Osteoblast (primary cell): ENCODE results near the gene ZFAND3. TPM values are rescaled to one million over a fixed set of nuclear protein-coding genes. Genes with fewer than 3 reads are reported as not detected.
A peak's percentile ranks its signal among the peaks of the same experiment; 100 is the strongest.

Experiments used
- DNase-seq: peaks from one replicate; pipeline ENCODE4 v3.0.0; 2011; ENCODE audit warnings: low spot score, mixed read lengths; ENCODE audit not compliant: insufficient read length; ENCODE audit errors: missing footprints
- H2AFZ ChIP-seq: 2 replicates; pipeline ENCODE4 v1.6.0; 2011; ENCODE audit warnings: mild to moderate bottlenecking, low read length
- H3K27ac ChIP-seq: 2 replicates; pipeline ENCODE4 v1.5.1; 2011; ENCODE audit warnings: mild to moderate bottlenecking, low read depth, low read length, moderate library complexity
- H3K27me3 ChIP-seq: 2 replicates; pipeline ENCODE4 v1.6.0; 2012; ENCODE audit warnings: mild to moderate bottlenecking, control low read depth, inconsistent platforms, low read length, moderate library complexity; ENCODE audit not compliant: insufficient read depth
- H3K36me3 ChIP-seq: 2 replicates; pipeline ENCODE4 v1.5.1; 2011; ENCODE audit warnings: mild to moderate bottlenecking, low read length, control low read depth, moderate library complexity; ENCODE audit not compliant: insufficient read depth
- H3K4me1 ChIP-seq: 2 replicates; pipeline ENCODE4 v1.5.1; 2011; ENCODE audit warnings: mild to moderate bottlenecking, low read length, control low read depth, moderate library complexity; ENCODE audit not compliant: insufficient read depth
- H3K4me2 ChIP-seq: 2 replicates; pipeline ENCODE4 v1.6.0; 2011; ENCODE audit warnings: mild to moderate bottlenecking, low read length; ENCODE audit not compliant: insufficient read depth
- H3K4me3 ChIP-seq: fragments of 200-600 bp; sonication (generic); 3 replicates; pipeline ENCODE4 v1.5.1; 2012; ENCODE audit warnings: mild to moderate bottlenecking, low read length, inconsistent platforms; ENCODE audit not compliant: insufficient read depth
- H3K79me2 ChIP-seq: 2 replicates; pipeline ENCODE4 v1.6.0; 2012; ENCODE audit warnings: mild to moderate bottlenecking, low read length, control low read depth, inconsistent platforms; ENCODE audit not compliant: insufficient read depth
- H3K9me3 ChIP-seq: 2 replicates; pipeline ENCODE4 v1.5.1; 2011; ENCODE audit warnings: low read depth, low read length, control low read depth
- H4K20me1 ChIP-seq: 2 replicates; pipeline ENCODE4 v1.6.0; 2012; ENCODE audit warnings: mild to moderate bottlenecking, low read length, control low read depth; ENCODE audit not compliant: insufficient read depth
- total RNA-seq: library from RNA; depleted of rRNA; stranded (reverse); fragments of >200 nt; gene quantifications from 2 replicates; pipeline ENCODE4 v1.2.3, GENCODE V29; 2012
- TF ChIP-seq, protein P1 (sequence below): IDR thresholded peaks from 2 replicates; pipeline ENCODE4 v1.5.1; 2011; ENCODE audit warnings: mild to moderate bottlenecking, low read depth, low read length, moderate library complexity; ENCODE audit errors: extremely low read depth

Gene ZFAND3
- total RNA-seq, 1 donor = 27.1 TPM

DNA sequence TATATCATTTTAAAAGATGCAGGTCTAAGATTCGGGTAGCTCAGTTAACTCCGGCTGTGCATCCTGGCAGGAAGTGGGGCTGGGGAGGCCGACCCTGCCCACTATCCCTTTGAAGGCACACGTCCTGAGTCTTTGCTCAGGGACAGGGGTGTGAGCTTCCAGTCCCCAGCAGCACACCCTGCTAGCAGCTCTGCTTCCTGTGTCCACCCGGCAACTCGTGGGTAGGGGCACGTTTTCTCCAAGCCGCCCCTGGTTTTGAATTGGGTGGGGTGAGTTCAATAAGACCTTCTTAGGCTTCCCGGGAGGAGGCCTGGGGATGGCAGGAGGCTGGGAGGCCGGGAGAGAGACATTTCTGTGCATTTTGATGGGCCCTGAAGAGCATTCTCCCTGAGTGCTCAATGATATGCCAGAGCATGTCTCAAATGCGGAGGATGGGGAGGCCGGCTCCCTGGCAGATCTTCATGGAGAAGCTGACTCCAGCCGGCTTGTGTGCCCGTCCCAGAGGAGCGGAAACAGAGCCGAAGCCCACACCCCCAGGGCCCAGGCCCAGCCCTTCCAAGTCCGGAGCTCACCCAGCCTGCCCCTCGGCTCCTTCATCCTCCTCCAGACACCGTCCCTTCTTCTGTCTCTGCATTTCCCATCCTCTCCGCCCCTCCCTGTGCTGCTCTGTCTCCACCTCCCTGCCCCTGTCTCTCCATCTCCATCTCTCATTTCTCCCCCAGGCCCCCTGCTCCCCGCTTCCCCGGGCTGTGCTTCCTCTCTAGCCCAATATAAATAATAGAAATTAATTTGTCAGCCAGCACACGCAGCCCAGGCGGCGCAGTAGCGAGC, 36.3 kb upstream of the ZFAND3 start:
- peaks cover 3% of the 10 kb centered on the region for H3K27me3 ChIP-seq
- peaks cover 19% of the 10 kb centered on the region for H3K4me1 ChIP-seq
- H3K9me3 ChIP-seq = no peaks in the 10 kb centered on the region
- peak overlapping the region; percentile 80 for H3K4me3 ChIP-seq
- no peaks in the 10 kb centered on the region for H3K79me2 ChIP-seq
- H4K20me1 ChIP-seq = no peaks in the 10 kb centered on the region
- TF ChIP-seq, protein P1, sequence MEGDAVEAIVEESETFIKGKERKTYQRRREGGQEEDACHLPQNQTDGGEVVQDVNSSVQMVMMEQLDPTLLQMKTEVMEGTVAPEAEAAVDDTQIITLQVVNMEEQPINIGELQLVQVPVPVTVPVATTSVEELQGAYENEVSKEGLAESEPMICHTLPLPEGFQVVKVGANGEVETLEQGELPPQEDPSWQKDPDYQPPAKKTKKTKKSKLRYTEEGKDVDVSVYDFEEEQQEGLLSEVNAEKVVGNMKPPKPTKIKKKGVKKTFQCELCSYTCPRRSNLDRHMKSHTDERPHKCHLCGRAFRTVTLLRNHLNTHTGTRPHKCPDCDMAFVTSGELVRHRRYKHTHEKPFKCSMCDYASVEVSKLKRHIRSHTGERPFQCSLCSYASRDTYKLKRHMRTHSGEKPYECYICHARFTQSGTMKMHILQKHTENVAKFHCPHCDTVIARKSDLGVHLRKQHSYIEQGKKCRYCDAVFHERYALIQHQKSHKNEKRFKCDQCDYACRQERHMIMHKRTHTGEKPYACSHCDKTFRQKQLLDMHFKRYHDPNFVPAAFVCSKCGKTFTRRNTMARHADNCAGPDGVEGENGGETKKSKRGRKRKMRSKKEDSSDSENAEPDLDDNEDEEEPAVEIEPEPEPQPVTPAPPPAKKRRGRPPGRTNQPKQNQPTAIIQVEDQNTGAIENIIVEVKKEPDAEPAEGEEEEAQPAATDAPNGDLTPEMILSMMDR = no peak
- H3K36me3 ChIP-seq = no peaks in the 10 kb centered on the region
- H3K4me2 ChIP-seq = peak overlapping the region; percentile 99
- peak overlapping the region; percentile 98 for H2AFZ ChIP-seq
- peak overlapping the region; percentile 66 for H3K27ac ChIP-seq
- no peak for DNase-seq

DNA sequence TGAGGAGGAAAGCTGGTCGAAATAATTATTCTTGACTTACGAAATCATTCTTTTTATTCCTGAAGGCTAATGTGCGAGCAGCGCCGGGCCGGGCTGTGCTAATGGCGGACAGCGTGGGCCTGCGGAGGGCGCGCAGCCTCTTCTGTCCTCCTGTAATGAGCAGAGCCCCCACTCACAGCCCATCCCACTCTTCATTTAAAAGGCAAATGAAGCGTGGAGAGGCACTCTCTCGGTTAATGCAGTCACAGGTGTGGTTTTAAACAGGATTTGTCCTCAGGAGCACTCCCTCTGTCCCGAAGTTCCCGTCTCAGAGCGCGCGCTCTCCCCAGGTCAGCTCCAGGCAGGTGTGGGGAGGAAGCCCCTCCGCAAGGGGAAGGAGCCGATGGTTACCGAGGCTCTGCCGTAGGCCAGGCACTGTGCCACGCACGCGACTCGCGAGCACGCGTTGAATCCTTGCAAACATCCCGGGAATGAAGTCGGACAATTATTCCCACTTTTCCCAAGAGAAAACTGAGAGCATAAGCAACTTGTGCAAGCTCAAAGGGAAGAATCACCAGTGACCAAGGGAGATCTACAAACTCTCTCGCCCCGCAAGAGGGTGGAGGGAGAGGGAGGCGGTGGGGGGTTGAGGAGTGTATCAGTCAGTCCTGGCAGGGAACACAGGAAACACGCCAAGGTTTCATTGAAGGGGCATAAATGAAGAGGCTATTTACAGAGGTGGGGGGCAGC, 35.5 kb upstream of the ZFAND3 start:
- Histone ChIP-seq H3K4me3 (peak overlapping the region; percentile 80), H3K36me3 (no peaks in the 10 kb centered on the region), H3K79me2 (no peaks in the 10 kb centered on the region), H4K20me1 (no peaks in the 10 kb centered on the region), H3K9me3 (no peaks in the 10 kb centered on the region), H2AFZ (peak overlapping the region; percentile 98), H3K27me3 (no peaks in the 10 kb centered on the region), H3K27ac (peak overlapping the region; percentile 66), H3K4me2 (peak overlapping the region; percentile 99), H3K4me1 (peaks cover 19% of the 10 kb centered on the region)
- DNase-seq = peak; percentile 87
- TF ChIP-seq, protein P1 = no peak

DNA sequence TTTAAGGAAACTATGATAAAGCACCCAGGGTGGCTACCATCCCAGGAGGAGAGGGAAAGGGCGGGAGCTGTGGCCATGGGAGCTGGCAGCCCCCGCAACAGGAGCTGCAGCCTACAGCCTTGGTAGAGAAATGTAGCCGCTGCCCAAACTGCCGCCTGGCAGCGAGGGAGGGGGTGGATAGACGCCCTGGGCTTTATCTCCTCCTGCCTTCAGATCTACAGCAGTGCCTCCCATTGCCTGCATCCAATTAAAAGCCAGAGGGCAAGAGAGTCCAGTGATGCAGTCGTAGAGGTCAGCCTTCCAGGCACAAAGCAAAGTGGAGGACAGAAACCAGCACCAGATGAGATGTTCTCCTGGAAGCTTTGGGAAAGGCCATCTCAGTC, 35.0 kb upstream of the ZFAND3 start:
- no peaks in the 10 kb centered on the region for H3K79me2 ChIP-seq
- H3K27me3 ChIP-seq = no peaks in the 10 kb centered on the region
- no peaks in the 10 kb centered on the region for H3K36me3 ChIP-seq
- H3K27ac ChIP-seq = no peak overlapping the region
- peaks cover 19% of the 10 kb centered on the region for H3K4me1 ChIP-seq
- TF ChIP-seq, protein P1 = no peak
- no peaks in the 10 kb centered on the region for H3K9me3 ChIP-seq
- peak overlapping the region; percentile 80 for H3K4me3 ChIP-seq
- peak; percentile 82 for DNase-seq
- peak overlapping the region; percentile 98 for H2AFZ ChIP-seq
- H4K20me1 ChIP-seq = no peaks in the 10 kb centered on the region
- peak overlapping the region; percentile 99 for H3K4me2 ChIP-seq
